ENCODE measurements around the gene APRT. TPM values are rescaled to one million over a fixed set of nuclear protein-coding genes. Genes with fewer than 3 reads are reported as not detected.
A peak's percentile ranks its signal among the peaks of the same experiment; 100 is the strongest.

Gene APRT
- total RNA-seq, 1 experiment from 2014 or later, result 311 TPM

GRCh38 chr16:88780142-88781062 lies 31.3 kb downstream of the APRT start (continued):
- no peak for TF ChIP-seq CTCF (IDR thresholded peaks at IDR 0.05 in 2 of 3, conservative IDR thresholded peaks at IDR 0.05 in 1 of 3; ENCODE audit: borderline replicate concordance in 1 of 3, insufficient read depth in 1 of 3, low read depth in 2 of 3, low read length in 2 of 3)

- DNase-seq (ENCODE audit: low read depth, low spot score), result no peak
- Histone ChIP-seq H3K27me3 (ENCODE audit: insufficient read depth, low read length) (no peaks in the 10 kb centered on the region), H3K4me3 (replicated peaks in 1 of 2; ENCODE audit: low read depth in 1 of 2, low read length in 2 of 2) (no peak overlapping the region), H3K27ac (ENCODE audit: low read depth, low read length) (no peak overlapping the region; the same call in 1 of the 2 replicates), H3K79me2 (ENCODE audit: insufficient read depth, low read length) (peaks cover 99% of the 10 kb centered on the region), H3K9me3 (ENCODE audit: control insufficient read depth in 1 of 2, insufficient read depth in 1 of 2, low read depth in 1 of 2, low read length in 2 of 2) (no peaks in the 10 kb centered on the region), H3K9me2 (ENCODE audit: insufficient read depth) (no peaks in the 10 kb centered on the region), H3K4me1 (ENCODE audit: control insufficient read depth in 1 of 2, insufficient read depth in 2 of 2, low read length in 2 of 2) (peaks cover 40 to 56% of the 10 kb centered on the region in 2 experiments), H2AFZ (ENCODE audit: low read depth, low read length, poor library complexity, severe bottlenecking) (no peak overlapping the region), H4K20me1 (ENCODE audit: insufficient read depth) (peaks cover 11% of the 10 kb centered on the region; the same call in 1 of the 2 replicates), H3K4me2 (ENCODE audit: low read length) (no peak overlapping the region), H3K9ac (ENCODE audit: low read length) (peak overlapping the region; percentile 94; the same call in 1 of the 2 replicates), H3K36me3 (ENCODE audit: control insufficient read depth in 1 of 2, insufficient read depth in 2 of 2, low read length in 2 of 2) (peaks cover 0 to 7% of the 10 kb centered on the region in 2 experiments; a peak in 1 of 4 replicates)
- TF ChIP-seq ZFX (IDR thresholded peaks at IDR 0.05) (no peak), TCF7L2 (IDR thresholded peaks at IDR 0.05; ENCODE audit: borderline replicate concordance, extremely low read depth, insufficient read depth, insufficient read length) (no peak), SRF (IDR thresholded peaks at IDR 0.05; ENCODE audit: low read depth) (no peak), FOSL1 (IDR thresholded peaks at IDR 0.05; ENCODE audit: low read depth) (no peak), ZBTB33 (IDR thresholded peaks at IDR 0.05; ENCODE audit: extremely low read depth, insufficient replicate concordance, low read length) (no peak), SIN3A (IDR thresholded peaks at IDR 0.05; ENCODE audit: low read depth) (no peak), SP1 (IDR thresholded peaks at IDR 0.05; ENCODE audit: low read depth) (no peak), EZH2phosphoT487 (IDR thresholded peaks at IDR 0.05; ENCODE audit: borderline replicate concordance) (no peak), CEBPB (IDR thresholded peaks at IDR 0.05; ENCODE audit: low read depth) (no peak), ZNF274 (IDR thresholded peaks at IDR 0.05; ENCODE audit: low read depth, low read length) (no peak), RAD21 (IDR thresholded peaks at IDR 0.05; ENCODE audit: low read depth) (no peak)
- intact Hi-C loops (cut with micrococcal nuclease), result no loop called here
- ChIA-PET CTCF (interaction anchor here (8.9 kb wide), 1 partner anchor 42 kb away, joined by 59 read pairs; no protein-coding TSS in a partner anchor), RAD21 (ENCODE audit: low non-redundant PET in 1 of 2, low total read pairs in 2 of 2, uncharacterized antibody in 2 of 2, unreplicated experiment in 2 of 2) (no interaction called here), POLR2A (interaction anchor here (0.6 to 4.3 kb wide), 2 partner anchors 9 to 42 kb away, joined by 3 to 22 read pairs; no protein-coding TSS in a partner anchor)
- ATAC-seq, result no peak
- BruUV-seq (replicated peaks), result no TSS peak
Observed at GRCh38 chr16:88779406-88780141, 32.2 kb downstream of the APRT start.
